Neural progenitor cell (in vitro differentiated cells): ENCODE results near the gene SH3GL1. TPM values are rescaled to one million over a fixed set of nuclear protein-coding genes. Genes with fewer than 3 reads are reported as not detected.
A peak's percentile ranks its signal among the peaks of the same experiment; 100 is the strongest.

Experiments used
- DNase-seq: peaks from one replicate; pipeline ENCODE4 v3.0.0-alpha.2; 2016; ENCODE audit warnings: low spot score
- H2AFZ ChIP-seq: fragments of 200-600 bp; sonication (generic); replicated peaks from 2 replicates; pipeline ENCODE4 v1.6.1; 2016; ENCODE audit warnings: antibody characterized with exemption
- H3F3A ChIP-seq: fragments of 200-600 bp; sonication (generic); 2 replicates; pipeline ENCODE4 v1.6.1; 2016; ENCODE audit warnings: antibody characterized with exemption, low read depth
- H3K27ac ChIP-seq: fragments of 200-600 bp; sonication (generic); 2 replicates; pipeline ENCODE4 v1.5.1; 2016; ENCODE audit warnings: mild to moderate bottlenecking
- H3K27me3 ChIP-seq: fragments of 200-600 bp; sonication (generic); 2 replicates; pipeline ENCODE4 v1.6.1; 2016; ENCODE audit warnings: mild to moderate bottlenecking, moderate library complexity
- H3K36me3 ChIP-seq: fragments of 200-600 bp; sonication (generic); 2 replicates; pipeline ENCODE4 v1.5.1; 2016
- H3K4me1 ChIP-seq: fragments of 200-600 bp; sonication (generic); 2 replicates; pipeline ENCODE4 v1.6.1; 2016; ENCODE audit warnings: mixed run types
- H3K4me2 ChIP-seq: fragments of 200-600 bp; sonication (generic); 2 replicates; pipeline ENCODE4 v1.6.1; 2016
- H3K4me3 ChIP-seq: fragments of 200-600 bp; sonication (generic); 2 replicates; pipeline ENCODE4 v1.5.1; 2016
- H3K79me2 ChIP-seq: fragments of 200-600 bp; sonication (generic); 2 replicates; pipeline ENCODE4 v1.6.1; 2016; ENCODE audit warnings: low read depth
- H3K9ac ChIP-seq: fragments of 200-600 bp; sonication (generic); 2 replicates; pipeline ENCODE4 v1.6.1; 2016
- H3K9me3 ChIP-seq: fragments of 200-600 bp; sonication (generic); 2 replicates; pipeline ENCODE4 v1.5.1; 2016; ENCODE audit warnings: low read depth
- H4K20me1 ChIP-seq: fragments of 200-600 bp; sonication (generic); 2 replicates; pipeline ENCODE4 v1.6.1; 2016; ENCODE audit warnings: low read depth
- H3K27ac Mint-ChIP-seq: 3 replicates; pipeline ENCODE4 v1.8.0; 2021; ENCODE audit warnings: mixed read lengths
- H3K27me3 Mint-ChIP-seq: 2 replicates; pipeline ENCODE4 v1.8.0; 2022; ENCODE audit warnings: low read depth, mild to moderate bottlenecking, inconsistent platforms, moderate library complexity, mixed read lengths; ENCODE audit not compliant: insufficient read depth
- H3K36me3 Mint-ChIP-seq: 3 replicates; pipeline ENCODE4 v1.8.0; 2021; ENCODE audit warnings: mixed read lengths
- H3K4me1 Mint-ChIP-seq: 3 replicates; pipeline ENCODE4 v1.8.0; 2021; ENCODE audit warnings: mixed read lengths
- H3K4me3 Mint-ChIP-seq: 3 replicates; pipeline ENCODE4 v1.8.0; 2021; ENCODE audit warnings: mild to moderate bottlenecking, moderate library complexity, mixed read lengths
- H3K9me3 Mint-ChIP-seq: 3 replicates; pipeline ENCODE4 v1.8.0; 2020; ENCODE audit warnings: mixed read lengths
- CTCF ChIP-seq: fragments of 200-600 bp; sonication (generic); IDR thresholded peaks from 2 replicates; pipeline ENCODE4 v1.5.1; 2017; ENCODE audit warnings: antibody characterized with exemption, mild to moderate bottlenecking
- EZH2 ChIP-seq: fragments of 200-600 bp; sonication (generic); IDR thresholded peaks from 2 replicates; pipeline ENCODE4 v1.6.1; 2017; ENCODE audit warnings: antibody characterized with exemption, mild to moderate bottlenecking, moderate library complexity
- EZH2phosphoT487 ChIP-seq: fragments of 200-600 bp; sonication (generic); IDR thresholded peaks from 2 replicates; pipeline ENCODE4 v1.6.1; 2017; ENCODE audit warnings: antibody characterized with exemption
- total RNA-seq: library from RNA; depleted of rRNA; stranded (reverse); fragments of >200 nt; gene quantifications from 2 replicates; pipeline ENCODE4 v1.2.3, GENCODE V29; 2015; ENCODE audit warnings: low replicate concordance

Gene SH3GL1
- total RNA-seq, 1 donor from 2014 or later, result 25.3 TPM

- H3K9me3 ChIP-seq, result no peaks in the 10 kb centered on the region
- no peak for DNase-seq
- H3K9ac ChIP-seq, result peak overlapping the region; percentile 15
- H3K4me1 Mint-ChIP-seq, result peaks cover 42% of the 10 kb centered on the region
- no peaks in the 10 kb centered on the region for H3K27me3 ChIP-seq
- H3K4me2 ChIP-seq, result no peak overlapping the region
- peak overlapping the region; percentile 37 for H3K27ac ChIP-seq
- H3K4me1 ChIP-seq, result peaks cover 34% of the 10 kb centered on the region
- H3K36me3 ChIP-seq, result no peaks in the 10 kb centered on the region
- peak overlapping the region; percentile 74 for H3K27ac Mint-ChIP-seq
- H2AFZ ChIP-seq, result no peak overlapping the region
- no peaks in the 10 kb centered on the region for H3K9me3 Mint-ChIP-seq
- H3K36me3 Mint-ChIP-seq, result peaks cover 2% of the 10 kb centered on the region
- no peak overlapping the region for H3K4me3 Mint-ChIP-seq
- H3K27me3 Mint-ChIP-seq, result peaks cover 3% of the 10 kb centered on the region
- H4K20me1 ChIP-seq, result peaks cover 95% of the 10 kb centered on the region
- H3K79me2 ChIP-seq, result peaks cover 59% of the 10 kb centered on the region
- TF ChIP-seq EZH2, result no peak
- no peak for TF ChIP-seq EZH2phosphoT487
- H3F3A ChIP-seq, result peaks cover 15% of the 10 kb centered on the region
- no peak overlapping the region for H3K4me3 ChIP-seq
Observed at GRCh38 chr19:4371247-4372164, 28.8 kb downstream of the SH3GL1 start.

- Histone ChIP-seq H3K4me3 (no peak overlapping the region), H3K4me1 (peaks cover 24% of the 10 kb centered on the region), H3F3A (peaks cover 9% of the 10 kb centered on the region), H3K4me2 (no peak overlapping the region), H2AFZ (no peak overlapping the region), H3K9ac (peak overlapping the region; percentile 15), H3K27me3 (no peaks in the 10 kb centered on the region), H3K36me3 (no peaks in the 10 kb centered on the region), H3K27ac (no peak overlapping the region), H3K9me3 (no peaks in the 10 kb centered on the region), H3K79me2 (peaks cover 58% of the 10 kb centered on the region), H4K20me1 (peaks cover 88% of the 10 kb centered on the region)
- Mint-ChIP-seq H3K36me3 (peaks cover 2% of the 10 kb centered on the region), H3K27me3 (peaks cover 3% of the 10 kb centered on the region), H3K9me3 (no peaks in the 10 kb centered on the region), H3K4me3 (no peak overlapping the region), H3K27ac (peak overlapping the region; percentile 74), H3K4me1 (peaks cover 32% of the 10 kb centered on the region)
- DNase-seq, result no peak
- TF ChIP-seq EZH2phosphoT487 (no peak), EZH2 (no peak), CTCF (no peak)
Observed at GRCh38 chr19:4370418-4371041, 29.8 kb downstream of the SH3GL1 start.

- Histone ChIP-seq H3K79me2 (peaks cover 52% of the 10 kb centered on the region), H3K9me3 (no peaks in the 10 kb centered on the region), H3K27me3 (no peaks in the 10 kb centered on the region), H4K20me1 (peaks cover 81% of the 10 kb centered on the region), H3K4me1 (peaks cover 17% of the 10 kb centered on the region), H3K4me2 (peak overlapping the region; percentile 40), H3K4me3 (no peak overlapping the region), H3K9ac (peak overlapping the region; percentile 23), H3K36me3 (no peaks in the 10 kb centered on the region), H3F3A (peaks cover 13% of the 10 kb centered on the region), H3K27ac (peak overlapping the region; percentile 79), H2AFZ (no peak overlapping the region)
- DNase-seq, result peak; percentile 59
- Mint-ChIP-seq H3K4me1 (peaks cover 27% of the 10 kb centered on the region), H3K27ac (no peak overlapping the region), H3K36me3 (peaks cover 2% of the 10 kb centered on the region), H3K27me3 (peaks cover 3% of the 10 kb centered on the region), H3K4me3 (no peak overlapping the region), H3K9me3 (no peaks in the 10 kb centered on the region)
- TF ChIP-seq CTCF (peak; percentile 46), EZH2phosphoT487 (no peak)
Observed at GRCh38 chr19:4369888-4370260, 30.5 kb downstream of the SH3GL1 start.
